Measurements from ENCODE around the gene TNXB.
"Not testable (repeated sequence)": the region's sequence is repeated elsewhere in the genome, so short reads cannot be mapped to it uniquely, and the experiment has no call there.

Gene TNXB

DNA sequence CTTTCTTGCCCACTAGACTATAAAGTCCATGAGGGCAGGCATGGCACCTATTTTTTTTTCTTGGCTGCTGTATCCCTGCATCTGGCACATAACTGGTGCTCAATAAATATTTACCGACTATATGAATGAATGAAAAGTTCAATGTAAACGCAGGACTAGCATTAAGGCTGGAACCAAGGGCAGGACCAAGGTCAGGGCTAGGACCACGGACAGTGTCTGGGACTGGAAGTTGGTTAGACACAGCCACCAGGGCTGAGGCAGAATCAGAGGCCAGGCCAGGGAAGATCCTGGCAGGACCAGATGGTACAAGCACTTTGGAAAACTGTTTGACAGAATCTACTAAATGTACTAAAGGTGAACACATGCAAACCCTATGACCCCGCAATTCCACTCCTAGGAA lies 3.7 kb downstream of the TNXB start:
- Histone ChIP-seq H3K27ac (ENCODE audit: poor library complexity, severe bottlenecking) (no peak overlapping the region), H3K36me3 (ENCODE audit: low read depth) (no peaks in the 10 kb centered on the region), H3K9me3 (ENCODE audit: severe bottlenecking) (no peaks in the 10 kb centered on the region), H3K27me3 (ENCODE audit: insufficient read depth, poor library complexity, severe bottlenecking) (no peaks in the 10 kb centered on the region), H3K4me3 (ENCODE audit: severe bottlenecking) (no peak overlapping the region), H3K4me1 (ENCODE audit: insufficient read depth, poor library complexity, severe bottlenecking) (peaks cover 20% of the 10 kb centered on the region)
- ATAC-seq (ENCODE audit: low read depth), result no peak
- TF ChIP-seq, protein P1, sequence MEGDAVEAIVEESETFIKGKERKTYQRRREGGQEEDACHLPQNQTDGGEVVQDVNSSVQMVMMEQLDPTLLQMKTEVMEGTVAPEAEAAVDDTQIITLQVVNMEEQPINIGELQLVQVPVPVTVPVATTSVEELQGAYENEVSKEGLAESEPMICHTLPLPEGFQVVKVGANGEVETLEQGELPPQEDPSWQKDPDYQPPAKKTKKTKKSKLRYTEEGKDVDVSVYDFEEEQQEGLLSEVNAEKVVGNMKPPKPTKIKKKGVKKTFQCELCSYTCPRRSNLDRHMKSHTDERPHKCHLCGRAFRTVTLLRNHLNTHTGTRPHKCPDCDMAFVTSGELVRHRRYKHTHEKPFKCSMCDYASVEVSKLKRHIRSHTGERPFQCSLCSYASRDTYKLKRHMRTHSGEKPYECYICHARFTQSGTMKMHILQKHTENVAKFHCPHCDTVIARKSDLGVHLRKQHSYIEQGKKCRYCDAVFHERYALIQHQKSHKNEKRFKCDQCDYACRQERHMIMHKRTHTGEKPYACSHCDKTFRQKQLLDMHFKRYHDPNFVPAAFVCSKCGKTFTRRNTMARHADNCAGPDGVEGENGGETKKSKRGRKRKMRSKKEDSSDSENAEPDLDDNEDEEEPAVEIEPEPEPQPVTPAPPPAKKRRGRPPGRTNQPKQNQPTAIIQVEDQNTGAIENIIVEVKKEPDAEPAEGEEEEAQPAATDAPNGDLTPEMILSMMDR (IDR thresholded peaks at IDR 0.05; ENCODE audit: poor library complexity, severe bottlenecking), result no peak
- no peak for DNase-seq (ENCODE audit: low spot score)

DNA sequence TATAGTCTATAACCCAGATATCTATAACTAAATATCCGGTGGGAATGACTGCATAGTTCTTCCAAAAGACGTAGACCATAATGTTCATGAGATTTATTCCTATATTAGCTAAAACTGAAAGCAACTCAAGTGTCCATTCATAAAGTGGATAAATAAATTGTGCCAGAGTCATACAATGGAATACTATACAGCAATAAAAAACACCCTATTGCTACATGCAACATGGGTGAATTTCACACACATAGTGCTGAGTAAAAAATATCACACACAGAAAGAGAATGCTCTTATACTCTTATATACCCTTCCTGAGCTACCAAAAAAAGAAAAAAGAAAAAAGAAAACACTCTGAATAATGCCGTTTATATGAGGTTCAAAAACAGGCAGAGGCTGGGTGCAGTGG lies 6.9 kb downstream of the TNXB start:
- H3K4me1 ChIP-seq (ENCODE audit: insufficient read depth, poor library complexity, severe bottlenecking), result peaks cover 4% of the 10 kb centered on the region
- DNase-seq (ENCODE audit: low spot score) (no peak), ATAC-seq (ENCODE audit: low read depth) (no peak)
- H3K27ac ChIP-seq (ENCODE audit: poor library complexity, severe bottlenecking), result no peak overlapping the region
- no peak overlapping the region for H3K4me3 ChIP-seq (ENCODE audit: severe bottlenecking)
- H3K9me3 ChIP-seq (ENCODE audit: severe bottlenecking), result no peaks in the 10 kb centered on the region
- H3K27me3 ChIP-seq (ENCODE audit: insufficient read depth, poor library complexity, severe bottlenecking), result peaks cover 8% of the 10 kb centered on the region
- no peaks in the 10 kb centered on the region for H3K36me3 ChIP-seq (ENCODE audit: low read depth)
- TF ChIP-seq, protein P1 (IDR thresholded peaks at IDR 0.05; ENCODE audit: poor library complexity, severe bottlenecking), result no peak

DNA sequence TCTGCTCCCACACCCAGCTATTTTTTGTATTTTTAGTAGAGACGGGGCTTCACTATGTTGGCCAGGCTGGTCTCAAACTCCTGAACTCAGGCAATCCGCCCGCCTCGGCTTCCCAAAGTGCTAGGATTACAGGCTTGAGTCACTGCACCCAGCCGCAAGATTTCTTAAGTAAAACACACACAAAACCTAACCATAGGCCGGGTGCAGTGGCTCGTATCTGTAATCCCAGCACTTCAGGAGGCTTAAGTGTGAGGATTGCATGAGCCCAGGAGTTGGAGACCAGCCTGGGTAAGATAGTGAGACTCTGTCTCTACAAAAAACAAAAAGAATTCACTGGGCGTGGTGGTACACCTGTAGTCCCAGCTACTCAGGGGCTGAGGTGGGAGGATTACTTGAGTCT lies 8.9 kb downstream of the TNXB start:
- H3K36me3 ChIP-seq (ENCODE audit: low read depth); H3K4me3 ChIP-seq (ENCODE audit: severe bottlenecking); H3K9me3 ChIP-seq (ENCODE audit: severe bottlenecking); H3K4me1 ChIP-seq (ENCODE audit: insufficient read depth, poor library complexity, severe bottlenecking); H3K27ac ChIP-seq (ENCODE audit: poor library complexity, severe bottlenecking); ATAC-seq (ENCODE audit: low read depth); DNase-seq (ENCODE audit: low spot score): not testable (repeated sequence)
- H3K27me3 ChIP-seq (ENCODE audit: insufficient read depth, poor library complexity, severe bottlenecking), result peaks cover 28% of the 10 kb centered on the region

DNA sequence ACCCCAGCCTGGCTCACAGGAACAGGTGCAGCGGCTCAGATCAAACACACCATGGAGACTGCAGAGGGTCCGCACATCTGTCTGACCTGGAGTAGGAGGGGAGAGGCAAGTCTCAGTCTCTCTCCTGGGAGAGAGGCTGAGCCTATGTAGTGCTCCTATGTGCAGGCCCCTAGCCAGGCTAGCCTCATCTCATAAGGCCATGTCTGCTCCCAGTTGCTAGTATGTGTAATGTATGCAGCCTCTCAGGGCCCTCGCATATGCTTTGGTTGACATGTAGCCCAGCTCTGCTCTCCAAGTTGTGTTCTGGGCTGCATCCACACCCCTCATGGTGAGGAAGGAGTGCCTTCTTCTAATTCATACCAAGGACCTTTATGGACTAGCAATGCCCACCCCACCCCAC lies 11.8 kb downstream of the TNXB start:
- Histone ChIP-seq H3K4me3 (ENCODE audit: severe bottlenecking) (no peak overlapping the region), H3K9me3 (ENCODE audit: severe bottlenecking) (no peaks in the 10 kb centered on the region), H3K27me3 (ENCODE audit: insufficient read depth, poor library complexity, severe bottlenecking) (peaks cover 30% of the 10 kb centered on the region), H3K36me3 (ENCODE audit: low read depth) (no peaks in the 10 kb centered on the region), H3K27ac (ENCODE audit: poor library complexity, severe bottlenecking) (no peak overlapping the region), H3K4me1 (ENCODE audit: insufficient read depth, poor library complexity, severe bottlenecking) (no peaks in the 10 kb centered on the region)
- DNase-seq (ENCODE audit: low spot score) (no peak), ATAC-seq (ENCODE audit: low read depth) (no peak)
- TF ChIP-seq, protein P1 (IDR thresholded peaks at IDR 0.05; ENCODE audit: poor library complexity, severe bottlenecking), result no peak

DNA sequence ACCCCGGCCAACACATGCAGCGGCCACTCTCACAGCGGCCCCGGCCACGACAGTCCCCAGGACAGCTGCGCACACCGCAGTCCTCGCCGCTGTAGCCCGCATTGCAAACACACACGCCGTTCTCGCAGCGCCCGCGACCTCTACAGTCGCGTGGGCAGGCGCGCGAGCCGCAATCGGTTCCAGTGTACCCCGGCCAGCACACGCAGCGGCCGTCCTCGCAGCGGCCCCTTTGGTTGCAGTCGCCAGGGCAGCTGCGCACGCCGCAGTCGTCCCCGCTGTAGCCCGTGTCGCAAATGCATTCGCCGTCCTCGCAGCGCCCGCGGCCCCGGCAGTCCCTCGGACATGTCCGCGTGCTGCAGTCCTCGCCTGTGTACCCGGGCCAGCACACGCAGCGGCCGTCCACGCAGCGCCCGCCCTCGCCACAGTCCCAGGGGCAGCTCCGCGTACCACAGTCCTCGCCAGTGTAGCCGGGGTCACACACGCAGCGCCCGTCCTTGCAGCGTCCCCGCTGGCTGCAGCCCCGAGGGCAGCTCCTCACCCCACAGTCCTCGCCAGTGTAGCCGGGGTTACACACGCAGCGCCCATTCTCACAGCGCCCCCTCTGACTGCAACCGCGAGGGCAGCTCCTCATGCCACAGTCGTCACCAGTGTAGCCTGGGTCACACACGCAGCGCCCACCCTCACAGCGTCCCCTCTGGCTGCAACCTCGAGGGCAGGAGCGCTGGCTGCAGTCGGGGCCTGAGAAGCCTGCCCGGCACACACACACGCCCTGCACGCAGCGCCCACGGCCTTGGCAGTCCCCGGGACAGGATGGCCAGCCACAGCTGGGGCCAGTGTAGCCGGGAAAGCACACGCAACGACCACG lies 12.5 kb downstream of the TNXB start:
- Histone ChIP-seq H3K27me3 (ENCODE audit: insufficient read depth, poor library complexity, severe bottlenecking) (peaks cover 30% of the 10 kb centered on the region), H3K4me1 (ENCODE audit: insufficient read depth, poor library complexity, severe bottlenecking) (no peaks in the 10 kb centered on the region), H3K9me3 (ENCODE audit: severe bottlenecking) (no peaks in the 10 kb centered on the region), H3K36me3 (ENCODE audit: low read depth) (no peaks in the 10 kb centered on the region), H3K27ac (ENCODE audit: poor library complexity, severe bottlenecking) (no peak overlapping the region), H3K4me3 (ENCODE audit: severe bottlenecking) (no peak overlapping the region)
- DNase-seq (ENCODE audit: low spot score) (no peak), ATAC-seq (ENCODE audit: low read depth) (peak; percentile 35)
- TF ChIP-seq, protein P1 (IDR thresholded peaks at IDR 0.05; ENCODE audit: poor library complexity, severe bottlenecking), result no peak
